HepG2 (cell line): Measurements from ENCODE around the gene LCTL. TPM values are rescaled to one million over a fixed set of nuclear protein-coding genes. Genes with fewer than 3 reads are reported as not detected.

Experiments used
- ATAC-seq: fragments of 200-7000 bp; cut with Tn5 transposase; 3 replicates; pipeline ENCODE4 v1.9.1; 2020; ENCODE audit warnings: mild to moderate bottlenecking, moderate library complexity
- BruUV-seq: library from RNA; stranded (reverse); fragments of 400-500 nt; replicated peaks from 2 replicates; lab custom pipeline; 2021; lab: Mats Ljungman, UMichigan
- CTCF ChIA-PET: fragments of 300-600 bp; formaldehyde crosslinking; extraction: SDS; loops from one replicate; lab custom pipeline; 2021; ENCODE audit warnings: low total read pairs, inconsistent platforms, low intra/inter-chr PET ratio; lab: Yijun Ruan, JAX
- POLR2A ChIA-PET: fragments of 350-600 bp; sonication (Branson Sonifier 250); formaldehyde crosslinking; loops from one replicate; lab custom pipeline; 2020; ENCODE audit warnings: antibody characterized with exemption, inconsistent platforms; lab: Yijun Ruan, JAX
- DNase-seq: peaks from one replicate; pipeline ENCODE4 v3.0.0-alpha.2; 2015; ENCODE audit warnings: low spot score
- FAIRE-seq: peaks from 3 replicates; lab custom pipeline; 2011; peaks lifted over from hg19 to GRCh38; lab: Jason Lieb, UNC
- H2AFZ ChIP-seq: one replicate; pipeline ENCODE4 v1.6.1; 2011; ENCODE audit warnings: low read length, inconsistent platforms
- H3K27ac ChIP-seq: fragments of 300-600 bp; 3 replicates; pipeline ENCODE4 v1.8.0; 2011; ENCODE audit warnings: mixed run types, mild to moderate bottlenecking, mixed read lengths, low read length, inconsistent platforms; ENCODE audit not compliant: insufficient read depth; ENCODE audit errors: extremely low read length
- H3K27me3 ChIP-seq, 2 experiments: fragments of 200-600 bp in 1 of 2; 2 replicates in 1 of 2; 3 replicates in 1 of 2; pipeline versions ENCODE4 v1.6.0 to v1.8.0; 2011; ENCODE audit warnings: low read length in 2 of 2, mild to moderate bottlenecking in 2 of 2, moderate library complexity in 2 of 2, inconsistent platforms in 1 of 2; ENCODE audit not compliant: insufficient read depth in 2 of 2, control insufficient read depth in 1 of 2
- H3K36me3 ChIP-seq, 2 experiments: fragments of 200-600 bp in 1 of 2; replicated peaks in 1 of 2; 2 replicates in 1 of 2; 3 replicates in 1 of 2; pipeline versions ENCODE4 v1.5.1 to v1.8.0; 2011; ENCODE audit warnings: low read length in 2 of 2, inconsistent platforms in 1 of 2; ENCODE audit not compliant: insufficient read depth in 2 of 2, control insufficient read depth in 1 of 2
- H3K4me1 ChIP-seq: 2 replicates; pipeline ENCODE4 v1.5.1; 2012; ENCODE audit warnings: low read length, inconsistent platforms; ENCODE audit not compliant: insufficient read depth
- H3K4me2 ChIP-seq: 2 replicates; pipeline ENCODE4 v1.6.0; 2011; ENCODE audit warnings: low read depth, low read length, inconsistent platforms
- H3K4me3 ChIP-seq, 3 experiments: fragments of 200-600 bp in 1 of 3; sonication (generic), shearing (Covaris generic) in 1 of 3; replicated peaks in 1 of 3; 2 replicates each; pipeline ENCODE4 v1.5.1; 2011 to 2016; ENCODE audit warnings: low read length in 3 of 3, inconsistent platforms in 2 of 3, low read depth in 2 of 3, mild to moderate bottlenecking in 2 of 3, control low read depth in 1 of 3, mixed read lengths in 1 of 3; ENCODE audit not compliant: insufficient read depth in 1 of 3
- H3K79me2 ChIP-seq: one replicate; pipeline ENCODE4 v1.6.1; 2011; ENCODE audit warnings: low read length, inconsistent platforms; ENCODE audit not compliant: insufficient read depth
- H3K9ac ChIP-seq: 2 replicates; pipeline ENCODE4 v1.6.0; 2011; ENCODE audit warnings: mild to moderate bottlenecking, low read depth, low read length, inconsistent platforms; ENCODE audit not compliant: insufficient read depth
- H3K9me3 ChIP-seq: 2 replicates; pipeline ENCODE4 v1.5.1; 2012; ENCODE audit warnings: mild to moderate bottlenecking, low read length
- H4K20me1 ChIP-seq: 2 replicates; pipeline ENCODE4 v1.6.0; 2011; ENCODE audit warnings: inconsistent platforms, mild to moderate bottlenecking, low read length, moderate library complexity; ENCODE audit not compliant: insufficient read depth
- ARNTL ChIP-seq: sonication (generic); formaldehyde crosslinking; IDR thresholded peaks from 2 replicates; pipeline ENCODE4 v1.4.0; 2020; ENCODE audit warnings: mild to moderate bottlenecking, missing genetic modification reagents
- ATF1 ChIP-seq: IDR thresholded peaks from 2 replicates; pipeline ENCODE4 v1.6.1; 2016; ENCODE audit warnings: mild to moderate bottlenecking, control low read depth
- ATRX ChIP-seq: sonication (generic); formaldehyde crosslinking; IDR thresholded peaks from 2 replicates; pipeline ENCODE4 v1.4.0; 2020; ENCODE audit warnings: missing genetic modification reagents, borderline replicate concordance
- BRCA1 ChIP-seq: sonication (generic); formaldehyde crosslinking; IDR thresholded peaks from 2 replicates; pipeline ENCODE4 v1.4.0; 2020; ENCODE audit warnings: missing genetic modification reagents
- ESRRA ChIP-seq: sonication (generic); formaldehyde crosslinking; IDR thresholded peaks from 2 replicates; pipeline ENCODE4 v1.5.1; 2020; ENCODE audit warnings: mild to moderate bottlenecking, low read depth, missing genetic modification reagents
- KDM5B ChIP-seq: sonication (generic); formaldehyde crosslinking; IDR thresholded peaks from 2 replicates; pipeline ENCODE4 v1.4.0; 2020; ENCODE audit warnings: missing genetic modification reagents, mild to moderate bottlenecking, borderline replicate concordance
- KLF16 ChIP-seq, 2 experiments: sonication (generic) in 1 of 2; formaldehyde crosslinking in 1 of 2; IDR thresholded peaks; 2 replicates each; pipeline versions ENCODE4 v1.6.1 to v1.8.0; 2016 to 2023; ENCODE audit warnings: missing genetic modification reagents in 2 of 2, missing compliant biosample characterization in 1 of 2
- PCBP1 ChIP-seq: fragments of 200-400 bp; formaldehyde crosslinking; IDR thresholded peaks from 2 replicates; pipeline ENCODE4 v1.6.1; 2017; ENCODE audit warnings: mild to moderate bottlenecking, low read depth, low read length, borderline replicate concordance
- PTBP1 ChIP-seq: fragments of 200-400 bp; formaldehyde crosslinking; IDR thresholded peaks from 2 replicates; pipeline ENCODE4 v1.6.1; 2018; ENCODE audit warnings: low read length, low read depth; ENCODE audit not compliant: poor library complexity, severe bottlenecking
- SP5 ChIP-seq: IDR thresholded peaks from 2 replicates; pipeline ENCODE4 v1.6.1; 2016; ENCODE audit warnings: low read depth, borderline replicate concordance
- TCF12 ChIP-seq, 2 experiments: fragments of 450-650 bp in 1 of 2; sonication (generic) in 1 of 2; formaldehyde crosslinking in 1 of 2; IDR thresholded peaks; 2 replicates each; pipeline versions ENCODE4 v1.6.1 to v1.8.0; 2017 to 2022; ENCODE audit warnings: antibody characterized with exemption in 1 of 2, mild to moderate bottlenecking in 1 of 2, missing genetic modification reagents in 1 of 2, moderate library complexity in 1 of 2
- ZNF550 ChIP-seq: sonication (generic); formaldehyde crosslinking; IDR thresholded peaks from 2 replicates; pipeline ENCODE4 v1.4.0; 2020; ENCODE audit warnings: mild to moderate bottlenecking, missing genetic modification reagents, borderline replicate concordance
- WGBS: methylation state at CpG from one replicate; pipeline ENCODE4 v1.1.6; 2017; ENCODE audit warnings: low lambda C conversion rate; 5-methylcytosine and 5-hydroxymethylcytosine counted together
- in situ Hi-C: cut with HindIII; loops from 2 replicates; pipeline ENCODE4 v1.10.0; 2017; ENCODE audit warnings: low pct_unique_long_range_greater_than_20kb; ENCODE audit not compliant: extremely low pct_ligation_motif_present
- intact Hi-C: fragments of 100-400 bp; cut with micrococcal nuclease; formaldehyde crosslinking; loops from one replicate; pipeline ENCODE4 v1.10.0; 2022; ENCODE audit not compliant: unreplicated experiment
- polyA plus RNA-seq, 8 experiments: library from polyadenylated mRNA; depleted of rRNA in 3 of 8; stranded (reverse) in 7 of 8; unstranded in 1 of 8; fragments of >200 nt; fragmentation: Illumina TruSeq in 4 of 8; extraction: Trizol in 4 of 8; gene quantifications; 2 replicates each; pipeline versions ENCODE4 v1.2.1 to v1.2.3, GENCODE V29; 2011 to 2016; ENCODE audit warnings: low read depth in 4 of 8, missing spikeins in 1 of 8, mixed read lengths in 1 of 8; ENCODE audit not compliant: insufficient read depth in 1 of 8
- total RNA-seq, 5 experiments: library from RNA; depleted of rRNA; stranded (reverse); fragments of >200 nt; fragmentation: Illumina TruSeq; extraction: Trizol; gene quantifications; 2 replicates each; pipeline ENCODE4 v1.2.3, GENCODE V29; 2016; ENCODE audit warnings: low read depth in 1 of 5
- TF ChIP-seq, protein P1 (sequence below): IDR thresholded peaks from 2 replicates; pipeline ENCODE4 v1.6.1; 2016; ENCODE audit warnings: mild to moderate bottlenecking
- TF ChIP-seq, protein P2 (sequence below): sonication (generic); formaldehyde crosslinking; IDR thresholded peaks from 2 replicates; pipeline ENCODE4 v1.4.0; 2020; ENCODE audit warnings: mild to moderate bottlenecking, missing genetic modification reagents
- TF ChIP-seq, protein P3 (sequence below): sonication (generic); formaldehyde crosslinking; conservative IDR thresholded peaks from 2 replicates; pipeline ENCODE4 v1.8.0; 2022; ENCODE audit warnings: low read depth, missing genetic modification reagents

Gene LCTL
- total and polyA plus RNA-seq, 2 of the 13 experiments (the other 11 are each of a cell fraction or from before 2014, with no cell fraction given) = 0.96 to 1.4 TPM

DNA sequence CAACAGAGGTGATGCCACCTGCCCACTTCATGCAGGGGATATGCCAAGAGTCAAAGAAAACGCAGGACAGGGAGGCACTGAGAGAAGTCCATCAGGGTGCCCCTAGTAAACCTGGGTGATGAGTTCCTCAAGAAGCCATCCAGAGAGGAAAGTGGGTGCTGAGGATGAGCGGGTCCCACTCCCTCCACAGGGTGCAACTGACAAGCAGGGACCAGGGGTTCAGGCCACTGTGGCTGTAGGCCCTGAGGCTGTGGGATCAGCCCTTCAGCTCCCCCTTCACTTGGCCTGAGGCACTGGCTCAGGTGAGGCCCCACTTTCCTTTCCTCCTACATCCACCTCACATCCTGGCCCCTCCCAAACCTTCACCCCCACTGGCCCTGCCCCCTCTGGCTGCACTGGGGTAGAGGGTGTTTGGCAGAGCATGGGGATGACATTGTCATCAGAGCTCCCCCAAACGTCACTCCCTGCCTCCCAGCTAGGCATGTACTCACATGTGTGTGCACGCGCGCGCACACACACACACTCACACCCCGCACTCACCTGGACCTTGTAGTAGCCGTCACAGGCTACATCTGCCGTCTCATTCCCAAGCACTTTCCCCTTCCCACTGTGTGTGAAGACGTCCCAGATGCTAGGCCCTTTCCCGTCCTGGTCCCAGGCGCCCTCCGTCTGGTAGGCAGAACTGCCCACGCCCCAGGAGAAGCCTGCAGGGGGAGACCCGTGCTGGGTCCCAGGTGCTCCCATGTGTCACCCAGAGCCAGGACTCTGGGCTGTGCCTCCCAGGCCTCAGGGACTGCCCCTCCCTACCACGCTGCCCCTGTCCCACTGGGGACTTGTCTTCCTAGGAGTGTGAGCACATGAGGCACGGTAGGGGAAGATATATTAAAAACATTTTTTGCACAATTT lies 1.4 kb downstream of the LCTL start:
- Histone ChIP-seq H2AFZ (no peak overlapping the region), H3K9me3 (no peaks in the 10 kb centered on the region), H3K4me1 (peaks cover 31% of the 10 kb centered on the region), H4K20me1 (no peaks in the 10 kb centered on the region), H3K79me2 (no peaks in the 10 kb centered on the region), H3K27me3 (no peaks in the 10 kb centered on the region), H3K27ac (no peak overlapping the region), H3K9ac (no peak overlapping the region), H3K36me3 (no peaks in the 10 kb centered on the region), H3K4me3 (peak overlapping the region in 1 of 3 experiments; percentile 70; a peak in 1 of 6 replicates), H3K4me2 (no peak overlapping the region)
- in situ Hi-C loops = no loop called here
- POLR2A ChIA-PET = no interaction called here
- no peak for DNase-seq
- intact Hi-C loops = loop anchor here (5.0 kb wide), 1 partner anchor 57 kb away; the partner anchor contains the start of gene ZWILCH
- no TSS peak for BruUV-seq
- WGBS = 63% methylated on average over 18 of the region's 18 CpGs
- no peak for TF ChIP-seq ESRRA (CRISPR knock-in tag)
- TF ChIP-seq KDM5B (CRISPR knock-in tag) = no peak
- TF ChIP-seq SP5 (CRISPR knock-in tag) = no peak
- no peak for TF ChIP-seq ATRX
- no peak for TF ChIP-seq ARNTL
- no peak for TF ChIP-seq ZNF550 (CRISPR knock-in tag)
- TF ChIP-seq, protein P1, sequence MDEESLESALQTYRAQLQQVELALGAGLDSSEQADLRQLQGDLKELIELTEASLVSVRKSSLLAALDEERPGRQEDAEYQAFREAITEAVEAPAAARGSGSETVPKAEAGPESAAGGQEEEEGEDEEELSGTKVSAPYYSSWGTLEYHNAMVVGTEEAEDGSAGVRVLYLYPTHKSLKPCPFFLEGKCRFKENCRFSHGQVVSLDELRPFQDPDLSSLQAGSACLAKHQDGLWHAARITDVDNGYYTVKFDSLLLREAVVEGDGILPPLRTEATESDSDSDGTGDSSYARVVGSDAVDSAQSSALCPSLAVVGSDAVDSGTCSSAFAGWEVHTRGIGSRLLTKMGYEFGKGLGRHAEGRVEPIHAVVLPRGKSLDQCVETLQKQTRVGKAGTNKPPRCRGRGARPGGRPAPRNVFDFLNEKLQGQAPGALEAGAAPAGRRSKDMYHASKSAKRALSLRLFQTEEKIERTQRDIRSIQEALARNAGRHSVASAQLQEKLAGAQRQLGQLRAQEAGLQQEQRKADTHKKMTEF = no peak
- TF ChIP-seq TCF12 (IDR thresholded peaks at IDR 0.05) = no peak
- no peak for TF ChIP-seq TCF12 (CRISPR knock-in tag; IDR thresholded peaks at IDR 0.05)
- no peak for TF ChIP-seq PCBP1
- no peak for TF ChIP-seq KLF16 (CRISPR knock-in tag; IDR thresholded peaks at IDR 0.05)
- no peak for TF ChIP-seq ATF1 (CRISPR knock-in tag)
- TF ChIP-seq, protein P2, sequence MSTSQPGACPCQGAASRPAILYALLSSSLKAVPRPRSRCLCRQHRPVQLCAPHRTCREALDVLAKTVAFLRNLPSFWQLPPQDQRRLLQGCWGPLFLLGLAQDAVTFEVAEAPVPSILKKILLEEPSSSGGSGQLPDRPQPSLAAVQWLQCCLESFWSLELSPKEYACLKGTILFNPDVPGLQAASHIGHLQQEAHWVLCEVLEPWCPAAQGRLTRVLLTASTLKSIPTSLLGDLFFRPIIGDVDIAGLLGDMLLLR (CRISPR knock-in tag) = no peak
- TF ChIP-seq PTBP1 = no peak
- TF ChIP-seq, protein P3, sequence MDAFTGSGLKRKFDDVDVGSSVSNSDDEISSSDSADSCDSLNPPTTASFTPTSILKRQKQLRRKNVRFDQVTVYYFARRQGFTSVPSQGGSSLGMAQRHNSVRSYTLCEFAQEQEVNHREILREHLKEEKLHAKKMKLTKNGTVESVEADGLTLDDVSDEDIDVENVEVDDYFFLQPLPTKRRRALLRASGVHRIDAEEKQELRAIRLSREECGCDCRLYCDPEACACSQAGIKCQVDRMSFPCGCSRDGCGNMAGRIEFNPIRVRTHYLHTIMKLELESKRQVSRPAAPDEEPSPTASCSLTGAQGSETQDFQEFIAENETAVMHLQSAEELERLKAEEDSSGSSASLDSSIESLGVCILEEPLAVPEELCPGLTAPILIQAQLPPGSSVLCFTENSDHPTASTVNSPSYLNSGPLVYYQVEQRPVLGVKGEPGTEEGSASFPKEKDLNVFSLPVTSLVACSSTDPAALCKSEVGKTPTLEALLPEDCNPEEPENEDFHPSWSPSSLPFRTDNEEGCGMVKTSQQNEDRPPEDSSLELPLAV (CRISPR knock-in tag) = no peak
- no peak for TF ChIP-seq BRCA1 (CRISPR knock-in tag)
- ATAC-seq = peak; percentile 30
- CTCF ChIA-PET = no interaction called here
- no peak for FAIRE-seq
